Measurements from ENCODE around the gene UBXN7.
"Not testable (repeated sequence)": the region's sequence is repeated elsewhere in the genome, so short reads cannot be mapped to it uniquely, and the experiment has no call there.

UBXN7 gene

GRCh38 chr3:196320137-196320536, 112.1 kb downstream of the UBXN7 start:
- no CpG with 5 or more reads among the region's 3 CpGs for whole genome bisulfite sequencing (ENCODE audit: extremely low coverage, insufficient coverage, insufficient read length)

GRCh38 chr3:196317687-196318467, 114.3 kb downstream of the UBXN7 start, which contains the start of gene DYNLT2B:
DYNLT2B (minus strand) TSS chr3:196318240; CDS start chr3:196318152, 88 bp downstream.
- Histone ChIP-seq H3K4me3 (ENCODE audit: low read depth, low read length) (peak within 1 kb of the TSS; percentile 93), H3K9ac (ENCODE audit: low read length) (peak within 1 kb of the TSS; percentile 89), H3K23ac (ENCODE audit: low read length) (no peak within 1 kb of the TSS), H3K14ac (ENCODE audit: low read length) (peak within 1 kb of the TSS; percentile 58), H3K18ac (ENCODE audit: low read length) (peak within 1 kb of the TSS; percentile 13), H3K4ac (ENCODE audit: low read depth, low read length) (peak within 1 kb of the TSS; percentile 46), H2BK12ac (ENCODE audit: low read length) (no peak within 1 kb of the TSS), H4K12ac (ENCODE audit: low read depth, low read length) (peak within 1 kb of the TSS; percentile 38), H3K27ac (ENCODE audit: low read depth, low read length) (peak within 1 kb of the TSS; percentile 57), H3K27me3 (ENCODE audit: insufficient read depth, low read length) (no peaks in the 10 kb centered on the region), H3K4me2 (ENCODE audit: low read length) (peak within 1 kb of the TSS; percentile 84), H3K79me1 (ENCODE audit: low read length) (peaks cover 13% of the 10 kb centered on the region), H2AFZ (ENCODE audit: insufficient read depth, low read length, poor library complexity) (peak within 1 kb of the TSS; percentile 46), H3K9me3 (ENCODE audit: insufficient read depth, low read depth, low read length) (no peaks in the 10 kb centered on the region), H2BK5ac (ENCODE audit: low read depth, low read length, poor library complexity) (peak within 1 kb of the TSS; percentile 48), H3K36me3 (ENCODE audit: control insufficient read depth in 1 of 2, insufficient read depth in 2 of 2, low read length in 2 of 2) (no peaks in the 10 kb centered on the region), H4K8ac (ENCODE audit: low read depth, low read length) (peak within 1 kb of the TSS; percentile 86), H2BK120ac (ENCODE audit: insufficient read depth, low read length, poor library complexity) (peak within 1 kb of the TSS; percentile 35), H4K91ac (ENCODE audit: low read depth, low read length) (peak within 1 kb of the TSS; percentile 22), H2AK5ac (ENCODE audit: low read length) (no peak within 1 kb of the TSS), H3K4me1 (ENCODE audit: control insufficient read depth in 1 of 2, insufficient read depth in 2 of 2, low read length in 2 of 2) (peaks cover 0 to 2% of the 10 kb centered on the region in 2 experiments), H3K79me2 (ENCODE audit: control insufficient read depth, insufficient read depth, low read length, poor library complexity) (peaks cover 4% of the 10 kb centered on the region)
- no CpG with 5 or more reads among the region's 92 CpGs for WGBS (ENCODE audit: extremely low coverage, insufficient coverage, insufficient read length)
- DNase-seq: peak; percentile 90 to 96

More at GRCh38 chr3:196320137-196320536, 112.1 kb downstream of the UBXN7 start:
- H4K12ac ChIP-seq (ENCODE audit: low read depth, low read length): peak overlapping the region; percentile 83
- peak overlapping the region; percentile 36 for H3K18ac ChIP-seq (ENCODE audit: low read length)
- peak overlapping the region; percentile 70 for H4K8ac ChIP-seq (ENCODE audit: low read depth, low read length)
- H3K4ac ChIP-seq (ENCODE audit: low read depth, low read length): peak overlapping the region; percentile 1
- H3K79me1 ChIP-seq (ENCODE audit: low read length): peaks cover 13% of the 10 kb centered on the region
- H2AK5ac ChIP-seq (ENCODE audit: low read length): peak overlapping the region; percentile 96
- no peak overlapping the region for H3K9ac ChIP-seq (ENCODE audit: low read length)
- peaks cover 0 to 2% of the 10 kb centered on the region in 2 experiments for H3K4me1 ChIP-seq (ENCODE audit: control insufficient read depth in 1 of 2, insufficient read depth in 2 of 2, low read length in 2 of 2)
- H2BK12ac ChIP-seq (ENCODE audit: low read length): peak overlapping the region; percentile 51
- no peak overlapping the region for H3K4me3 ChIP-seq (ENCODE audit: low read depth, low read length)
- H3K9me3 ChIP-seq (ENCODE audit: insufficient read depth, low read depth, low read length): peaks cover 2% of the 10 kb centered on the region
- H3K27ac ChIP-seq (ENCODE audit: low read depth, low read length): no peak overlapping the region
- H3K27me3 ChIP-seq (ENCODE audit: insufficient read depth, low read length): no peaks in the 10 kb centered on the region
- no peak for DNase-seq
- peak overlapping the region; percentile 86 for H4K91ac ChIP-seq (ENCODE audit: low read depth, low read length)
- H3K4me2 ChIP-seq (ENCODE audit: low read length): no peak overlapping the region
- no peak overlapping the region for H3K23ac ChIP-seq (ENCODE audit: low read length)
- peak overlapping the region; percentile 74 for H2BK5ac ChIP-seq (ENCODE audit: low read depth, low read length, poor library complexity)
- no peak overlapping the region for H2AFZ ChIP-seq (ENCODE audit: insufficient read depth, low read length, poor library complexity)
- H3K79me2 ChIP-seq (ENCODE audit: control insufficient read depth, insufficient read depth, low read length, poor library complexity): peaks cover 4% of the 10 kb centered on the region
- peak overlapping the region; percentile 70 for H2BK120ac ChIP-seq (ENCODE audit: insufficient read depth, low read length, poor library complexity)
- H3K14ac ChIP-seq (ENCODE audit: low read length): peak overlapping the region; percentile 19
- no peaks in the 10 kb centered on the region for H3K36me3 ChIP-seq (ENCODE audit: control insufficient read depth in 1 of 2, insufficient read depth in 2 of 2, low read length in 2 of 2)

GRCh38 chr3:196316799-196317686, 115.2 kb downstream of the UBXN7 start:
- H3K9ac ChIP-seq (ENCODE audit: low read length): peak overlapping the region; percentile 89
- H3K4me2 ChIP-seq (ENCODE audit: low read length): peak overlapping the region; percentile 84
- H3K14ac ChIP-seq (ENCODE audit: low read length): peak overlapping the region; percentile 54
- not testable (repeated sequence) for H3K27me3 ChIP-seq (ENCODE audit: insufficient read depth, low read length); H3K79me2 ChIP-seq (ENCODE audit: control insufficient read depth, insufficient read depth, low read length, poor library complexity); H2AK5ac ChIP-seq (ENCODE audit: low read length); H3K4me1 ChIP-seq (ENCODE audit: control insufficient read depth in 1 of 2, insufficient read depth in 2 of 2, low read length in 2 of 2); H3K23ac ChIP-seq (ENCODE audit: low read length); H3K9me3 ChIP-seq (ENCODE audit: insufficient read depth, low read depth, low read length); H3K36me3 ChIP-seq (ENCODE audit: control insufficient read depth in 1 of 2, insufficient read depth in 2 of 2, low read length in 2 of 2); DNase-seq; H2BK12ac ChIP-seq (ENCODE audit: low read length)
- H2BK120ac ChIP-seq (ENCODE audit: insufficient read depth, low read length, poor library complexity): peak overlapping the region; percentile 35
- H4K12ac ChIP-seq (ENCODE audit: low read depth, low read length): peak overlapping the region; percentile 3
- peaks cover 13% of the 10 kb centered on the region for H3K79me1 ChIP-seq (ENCODE audit: low read length)
- H3K27ac ChIP-seq (ENCODE audit: low read depth, low read length): peak overlapping the region; percentile 50
- H4K8ac ChIP-seq (ENCODE audit: low read depth, low read length): peak overlapping the region; percentile 70
- peak overlapping the region; percentile 13 for H3K18ac ChIP-seq (ENCODE audit: low read length)
- WGBS (ENCODE audit: extremely low coverage, insufficient coverage, insufficient read length): no CpG with 5 or more reads among the region's 17 CpGs
- H3K4me3 ChIP-seq (ENCODE audit: low read depth, low read length): peak overlapping the region; percentile 93
- peak overlapping the region; percentile 48 for H2BK5ac ChIP-seq (ENCODE audit: low read depth, low read length, poor library complexity)
- H3K4ac ChIP-seq (ENCODE audit: low read depth, low read length): peak overlapping the region; percentile 46
- H4K91ac ChIP-seq (ENCODE audit: low read depth, low read length): peak overlapping the region; percentile 22
- H2AFZ ChIP-seq (ENCODE audit: insufficient read depth, low read length, poor library complexity): peak overlapping the region; percentile 46

- Histone ChIP-seq H2AK5ac (ENCODE audit: low read length) (no peak overlapping the region), H3K79me1 (ENCODE audit: low read length) (peaks cover 13% of the 10 kb centered on the region), H4K91ac (ENCODE audit: low read depth, low read length) (no peak overlapping the region), H2AFZ (ENCODE audit: insufficient read depth, low read length, poor library complexity) (no peak overlapping the region), H3K14ac (ENCODE audit: low read length) (no peak overlapping the region), H3K23ac (ENCODE audit: low read length) (no peak overlapping the region), H3K27ac (ENCODE audit: low read depth, low read length) (no peak overlapping the region), H4K8ac (ENCODE audit: low read depth, low read length) (no peak overlapping the region), H2BK12ac (ENCODE audit: low read length) (no peak overlapping the region), H3K4me1 (ENCODE audit: control insufficient read depth in 1 of 2, insufficient read depth in 2 of 2, low read length in 2 of 2) (peaks cover 0 to 2% of the 10 kb centered on the region in 2 experiments), H3K9ac (ENCODE audit: low read length) (no peak overlapping the region), H3K4ac (ENCODE audit: low read depth, low read length) (no peak overlapping the region), H4K12ac (ENCODE audit: low read depth, low read length) (no peak overlapping the region), H3K18ac (ENCODE audit: low read length) (no peak overlapping the region), H3K4me2 (ENCODE audit: low read length) (no peak overlapping the region), H2BK5ac (ENCODE audit: low read depth, low read length, poor library complexity) (no peak overlapping the region), H3K9me3 (ENCODE audit: insufficient read depth, low read depth, low read length) (no peaks in the 10 kb centered on the region), H3K27me3 (ENCODE audit: insufficient read depth, low read length) (no peaks in the 10 kb centered on the region), H3K4me3 (ENCODE audit: low read depth, low read length) (no peak overlapping the region), H3K36me3 (ENCODE audit: control insufficient read depth in 1 of 2, insufficient read depth in 2 of 2, low read length in 2 of 2) (no peaks in the 10 kb centered on the region), H3K79me2 (ENCODE audit: control insufficient read depth, insufficient read depth, low read length, poor library complexity) (peaks cover 4% of the 10 kb centered on the region), H2BK120ac (ENCODE audit: insufficient read depth, low read length, poor library complexity) (no peak overlapping the region)
- DNase-seq: no peak
- no CpG with 5 or more reads among the region's 1 CpG for WGBS (ENCODE audit: extremely low coverage, insufficient coverage, insufficient read length)
Observed at GRCh38 chr3:196315821-196316220, 116.4 kb downstream of the UBXN7 start.

Measured in trophoblast cell (in vitro differentiated cells and primary cell).